GM12801 (cell line): ENCODE data around the gene STING1.

Source experiments
- TF ChIP-seq, protein P1 (sequence below): IDR thresholded peaks from one replicate; pipeline ENCODE4 v1.5.1; 2011; ENCODE audit warnings: control low read depth; ENCODE audit not compliant: insufficient read length; ENCODE audit errors: extremely low read depth

The STING1 gene

DNA sequence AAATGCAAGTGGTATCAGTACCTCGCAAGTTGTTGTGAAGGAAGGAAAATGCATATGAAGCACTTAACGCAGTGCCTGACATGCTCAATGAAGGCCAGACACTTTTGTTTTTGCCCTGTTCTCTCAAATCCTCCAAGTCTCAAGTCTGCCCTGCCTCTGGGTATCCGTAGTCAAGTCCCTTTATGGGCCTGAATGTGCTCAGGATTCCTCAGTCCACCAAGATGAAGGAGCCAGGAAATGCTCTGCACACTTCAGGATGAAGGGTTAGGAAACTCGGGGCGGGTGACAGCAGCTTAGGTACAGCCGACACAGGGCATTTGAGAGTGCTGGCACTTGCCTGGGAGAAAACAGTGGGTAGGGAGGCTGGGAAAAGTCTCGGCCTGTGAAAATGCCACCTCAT lies 21.4 kb downstream of the STING1 start:
- TF ChIP-seq, protein P1, sequence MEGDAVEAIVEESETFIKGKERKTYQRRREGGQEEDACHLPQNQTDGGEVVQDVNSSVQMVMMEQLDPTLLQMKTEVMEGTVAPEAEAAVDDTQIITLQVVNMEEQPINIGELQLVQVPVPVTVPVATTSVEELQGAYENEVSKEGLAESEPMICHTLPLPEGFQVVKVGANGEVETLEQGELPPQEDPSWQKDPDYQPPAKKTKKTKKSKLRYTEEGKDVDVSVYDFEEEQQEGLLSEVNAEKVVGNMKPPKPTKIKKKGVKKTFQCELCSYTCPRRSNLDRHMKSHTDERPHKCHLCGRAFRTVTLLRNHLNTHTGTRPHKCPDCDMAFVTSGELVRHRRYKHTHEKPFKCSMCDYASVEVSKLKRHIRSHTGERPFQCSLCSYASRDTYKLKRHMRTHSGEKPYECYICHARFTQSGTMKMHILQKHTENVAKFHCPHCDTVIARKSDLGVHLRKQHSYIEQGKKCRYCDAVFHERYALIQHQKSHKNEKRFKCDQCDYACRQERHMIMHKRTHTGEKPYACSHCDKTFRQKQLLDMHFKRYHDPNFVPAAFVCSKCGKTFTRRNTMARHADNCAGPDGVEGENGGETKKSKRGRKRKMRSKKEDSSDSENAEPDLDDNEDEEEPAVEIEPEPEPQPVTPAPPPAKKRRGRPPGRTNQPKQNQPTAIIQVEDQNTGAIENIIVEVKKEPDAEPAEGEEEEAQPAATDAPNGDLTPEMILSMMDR = no peak

GRCh38 chr5:139460455-139460854 lies 22.1 kb downstream of the STING1 start:
- TF ChIP-seq, protein P1 = no peak

DNA sequence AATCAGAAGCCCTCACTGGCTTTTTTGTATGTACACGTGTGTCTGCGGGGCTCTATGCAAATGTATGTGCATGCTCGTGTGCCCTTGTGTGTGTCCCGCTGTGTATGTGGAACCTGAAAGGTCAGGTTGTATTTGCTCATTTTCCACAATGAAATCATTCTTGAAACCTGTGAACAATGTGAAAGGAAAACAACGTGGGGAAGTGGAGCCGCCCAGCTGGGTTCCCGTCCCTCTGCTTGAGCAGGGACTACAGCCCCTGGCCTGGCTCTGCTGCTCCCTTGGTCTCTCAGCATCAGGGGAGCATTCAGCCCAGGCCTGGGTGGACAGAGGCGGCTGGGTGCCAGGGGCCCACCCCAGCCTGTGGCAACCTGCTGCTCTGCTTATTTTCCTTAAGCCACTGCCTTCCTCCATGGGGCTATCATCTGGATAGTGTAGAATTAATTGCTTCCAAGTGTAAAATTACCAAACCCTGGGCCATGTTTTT lies 23.1 kb downstream of the STING1 start:
- TF ChIP-seq, protein P1 = no peak

DNA sequence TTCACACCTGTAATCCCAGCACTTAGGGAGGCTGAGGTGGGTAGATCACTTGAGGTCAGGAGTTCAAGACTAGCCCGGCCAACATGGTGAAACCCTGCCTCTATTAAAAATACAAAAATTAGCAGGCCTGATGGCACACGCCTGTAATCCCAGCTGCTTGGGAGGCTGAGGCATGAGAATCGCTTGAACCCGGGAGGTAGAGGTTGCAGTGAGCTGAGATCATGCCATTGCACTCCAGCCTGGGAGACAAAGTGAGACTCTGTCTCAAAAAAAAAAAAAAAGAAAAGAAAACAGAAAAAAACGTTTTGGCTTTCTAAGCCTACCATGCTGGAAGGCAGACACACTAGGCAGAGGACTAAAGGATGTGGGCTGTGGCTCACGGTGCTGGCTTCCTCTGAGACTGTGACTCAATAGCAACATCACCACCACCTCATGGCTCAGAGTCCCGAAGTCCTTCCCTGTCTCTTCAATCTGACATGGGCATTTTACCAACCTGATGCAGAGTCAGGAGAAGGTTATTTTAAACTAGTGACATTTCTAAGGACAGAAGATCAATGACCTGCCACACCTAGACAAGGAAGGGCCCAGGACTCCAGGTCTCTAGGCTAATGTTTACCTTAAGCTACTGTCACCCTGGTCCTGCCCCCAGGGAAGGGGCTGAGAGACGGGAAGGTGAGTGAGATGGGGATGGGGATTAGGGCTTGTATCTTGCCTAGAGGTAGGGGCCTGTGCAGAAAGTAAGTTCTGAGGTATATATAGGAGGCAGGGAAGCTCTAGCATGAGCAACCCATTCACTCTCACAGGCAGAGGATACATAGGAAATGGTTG lies 23.8 kb downstream of the STING1 start:
- TF ChIP-seq, protein P1 = no peak

- TF ChIP-seq, protein P1 = no peak
Observed at GRCh38 chr5:139457653-139458306, 24.8 kb downstream of the STING1 start.

DNA sequence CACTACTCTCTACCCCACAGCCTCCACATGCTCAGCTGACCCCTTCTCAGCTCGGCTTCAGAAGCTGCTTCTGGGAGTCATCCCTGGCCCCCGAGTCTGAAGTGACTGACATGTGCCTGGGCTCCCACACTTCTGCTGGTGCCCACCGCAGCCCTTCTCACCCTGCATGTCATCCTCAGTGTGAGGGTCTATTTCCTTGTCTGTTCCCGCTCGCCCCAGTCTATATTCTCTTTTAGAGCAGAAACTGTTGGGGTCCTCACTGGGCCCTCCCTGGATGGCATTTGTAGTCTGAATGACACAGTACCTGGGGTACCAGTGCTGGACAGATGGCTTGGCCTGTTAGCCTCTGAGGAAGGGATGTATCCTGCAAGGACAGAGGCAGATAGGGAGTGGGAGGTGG lies 25.3 kb downstream of the STING1 start:
- TF ChIP-seq, protein P1 = no peak

DNA sequence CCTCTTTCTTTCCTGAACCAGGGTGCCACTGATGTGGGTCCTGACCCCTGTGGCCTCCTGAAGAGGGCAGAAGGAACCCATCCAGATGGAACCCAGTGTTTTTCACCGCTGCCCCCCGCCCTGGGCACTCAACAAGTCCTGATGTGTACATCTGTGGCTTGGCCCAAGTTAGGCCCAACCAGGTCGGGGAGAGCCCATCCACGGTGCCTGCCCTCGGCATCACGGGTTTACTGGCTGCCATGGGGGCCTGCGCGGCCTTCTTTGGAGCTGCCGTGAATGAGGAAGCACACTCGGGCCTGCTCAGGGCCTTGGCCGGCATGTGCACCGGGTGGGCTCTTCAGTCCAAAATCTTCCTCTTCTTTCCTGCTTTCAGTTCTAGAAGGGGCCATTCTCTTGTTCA lies 25.8 kb downstream of the STING1 start:
- TF ChIP-seq, protein P1 = no peak
